DND-41 (cell line): ENCODE data around the gene NEU4.

ENCODE experiments used
- EZH2 ChIP-seq: IDR thresholded peaks from 3 replicates; pipeline ENCODE4 v1.6.1; 2012; ENCODE audit warnings: borderline replicate concordance, low read depth, mild to moderate bottlenecking, moderate library complexity, low read length, inconsistent platforms; ENCODE audit not compliant: severe bottlenecking
- TF ChIP-seq, protein P1 (sequence below): IDR thresholded peaks from 2 replicates; pipeline ENCODE4 v1.5.1; 2012; ENCODE audit warnings: borderline replicate concordance, low read length, moderate library complexity, mild to moderate bottlenecking; ENCODE audit not compliant: poor library complexity, severe bottlenecking; ENCODE audit errors: extremely low read depth

- TF ChIP-seq, protein P1, sequence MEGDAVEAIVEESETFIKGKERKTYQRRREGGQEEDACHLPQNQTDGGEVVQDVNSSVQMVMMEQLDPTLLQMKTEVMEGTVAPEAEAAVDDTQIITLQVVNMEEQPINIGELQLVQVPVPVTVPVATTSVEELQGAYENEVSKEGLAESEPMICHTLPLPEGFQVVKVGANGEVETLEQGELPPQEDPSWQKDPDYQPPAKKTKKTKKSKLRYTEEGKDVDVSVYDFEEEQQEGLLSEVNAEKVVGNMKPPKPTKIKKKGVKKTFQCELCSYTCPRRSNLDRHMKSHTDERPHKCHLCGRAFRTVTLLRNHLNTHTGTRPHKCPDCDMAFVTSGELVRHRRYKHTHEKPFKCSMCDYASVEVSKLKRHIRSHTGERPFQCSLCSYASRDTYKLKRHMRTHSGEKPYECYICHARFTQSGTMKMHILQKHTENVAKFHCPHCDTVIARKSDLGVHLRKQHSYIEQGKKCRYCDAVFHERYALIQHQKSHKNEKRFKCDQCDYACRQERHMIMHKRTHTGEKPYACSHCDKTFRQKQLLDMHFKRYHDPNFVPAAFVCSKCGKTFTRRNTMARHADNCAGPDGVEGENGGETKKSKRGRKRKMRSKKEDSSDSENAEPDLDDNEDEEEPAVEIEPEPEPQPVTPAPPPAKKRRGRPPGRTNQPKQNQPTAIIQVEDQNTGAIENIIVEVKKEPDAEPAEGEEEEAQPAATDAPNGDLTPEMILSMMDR = no peak
- no peak for TF ChIP-seq EZH2
Observed at GRCh38 chr2:241814643-241815476, 5.9 kb downstream of the NEU4 start.
